Body of pancreas (tissue), 4 donors: ENCODE measurements around the gene SAPCD2.

ENCODE experiments used
- CTCF ChIP-seq, 7 experiments: fragments of 450-650 bp in 4 of 7; fragments of 200-600 bp in 3 of 7; sonication (generic) in 3 of 7; IDR thresholded peaks; one replicate each; pipeline ENCODE4 v1.5.1; 2016 to 2019; ENCODE audit warnings: antibody characterized with exemption in 7 of 7
- POLR2A ChIP-seq, 3 donors: fragments of 450-650 bp; IDR thresholded peaks; one replicate each; pipeline ENCODE4 v1.6.1; 2016; ENCODE audit warnings: antibody characterized with exemption in 3 of 3, mild to moderate bottlenecking in 2 of 3

- TF ChIP-seq CTCF (IDR thresholded peaks at IDR 0.05) (no peak), POLR2A (IDR thresholded peaks at IDR 0.05) (no peak)
Measured at GRCh38 chr9:137017791-137018497, 52.4 kb downstream of the SAPCD2 start.
